GM12878 (cell line): ENCODE data around the gene KATNB1.

Source experiments
- CBFB ChIP-seq: IDR thresholded peaks from 2 replicates; pipeline ENCODE4 v1.6.1; 2016; ENCODE audit warnings: antibody characterized with exemption, low read depth
- EZH2 ChIP-seq: IDR thresholded peaks from 2 replicates; pipeline ENCODE4 v1.6.1; 2012; ENCODE audit warnings: low read depth, mild to moderate bottlenecking, control low read depth, inconsistent platforms, low read length, borderline replicate concordance; ENCODE audit not compliant: control insufficient read depth
- FOXM1 ChIP-seq: IDR thresholded peaks from 2 replicates; pipeline ENCODE4 v1.6.1; 2012; ENCODE audit warnings: low read depth, mild to moderate bottlenecking, inconsistent platforms, low read length, moderate library complexity
- MEF2A ChIP-seq: IDR thresholded peaks from 2 replicates; pipeline ENCODE4 v1.6.1; 2011; ENCODE audit warnings: low read depth, mild to moderate bottlenecking, low read length, moderate library complexity; ENCODE audit not compliant: insufficient read depth
- POLR2A ChIP-seq: IDR thresholded peaks from 2 replicates; pipeline ENCODE4 v1.6.1; 2011; ENCODE audit warnings: low read depth, mild to moderate bottlenecking, low read length
- SMC3 ChIP-seq: IDR thresholded peaks from 2 replicates; pipeline ENCODE4 v1.6.1; 2011; ENCODE audit warnings: low read length, improper control_type of control experiment, borderline replicate concordance
- ZNF274 ChIP-seq: IDR thresholded peaks from one replicate; pipeline ENCODE4 v1.8.0; 2011; ENCODE audit not compliant: insufficient read length, insufficient read depth
- TF ChIP-seq, protein P1 (sequence below), 3 experiments: IDR thresholded peaks in 2 of 3; conservative IDR thresholded peaks in 1 of 3; 2 replicates each; pipeline ENCODE4 v1.5.1; 2011; ENCODE audit warnings: low read depth in 3 of 3, low read length in 3 of 3, mild to moderate bottlenecking in 3 of 3, control low read depth in 2 of 3, moderate library complexity in 2 of 3, inconsistent platforms in 1 of 3, mixed read lengths in 1 of 3; ENCODE audit not compliant: control insufficient read depth in 2 of 3, insufficient read depth in 1 of 3; ENCODE audit errors: extremely low read depth in 1 of 3
- TF ChIP-seq, protein P2 (sequence below): IDR thresholded peaks from 2 replicates; pipeline ENCODE4 v1.6.1; 2012; ENCODE audit warnings: low read depth, low read length, improper control_type of control experiment
- TF ChIP-seq, protein P3 (sequence below): IDR thresholded peaks from 2 replicates; pipeline ENCODE4 v1.6.1; 2011; ENCODE audit warnings: borderline replicate concordance, low read depth, mild to moderate bottlenecking, moderate library complexity, mixed read lengths, low read length; ENCODE audit not compliant: insufficient read depth; ENCODE audit errors: extremely low read length
- TF ChIP-seq, protein P4 (sequence below): IDR thresholded peaks from 2 replicates; pipeline ENCODE4 v1.6.1; 2012; ENCODE audit warnings: mild to moderate bottlenecking, low read depth, low read length
- TF ChIP-seq, protein P5 (sequence below): IDR thresholded peaks from 2 replicates; pipeline ENCODE4 v1.6.1; 2012; ENCODE audit warnings: low read depth, low read length, improper control_type of control experiment

DNA sequence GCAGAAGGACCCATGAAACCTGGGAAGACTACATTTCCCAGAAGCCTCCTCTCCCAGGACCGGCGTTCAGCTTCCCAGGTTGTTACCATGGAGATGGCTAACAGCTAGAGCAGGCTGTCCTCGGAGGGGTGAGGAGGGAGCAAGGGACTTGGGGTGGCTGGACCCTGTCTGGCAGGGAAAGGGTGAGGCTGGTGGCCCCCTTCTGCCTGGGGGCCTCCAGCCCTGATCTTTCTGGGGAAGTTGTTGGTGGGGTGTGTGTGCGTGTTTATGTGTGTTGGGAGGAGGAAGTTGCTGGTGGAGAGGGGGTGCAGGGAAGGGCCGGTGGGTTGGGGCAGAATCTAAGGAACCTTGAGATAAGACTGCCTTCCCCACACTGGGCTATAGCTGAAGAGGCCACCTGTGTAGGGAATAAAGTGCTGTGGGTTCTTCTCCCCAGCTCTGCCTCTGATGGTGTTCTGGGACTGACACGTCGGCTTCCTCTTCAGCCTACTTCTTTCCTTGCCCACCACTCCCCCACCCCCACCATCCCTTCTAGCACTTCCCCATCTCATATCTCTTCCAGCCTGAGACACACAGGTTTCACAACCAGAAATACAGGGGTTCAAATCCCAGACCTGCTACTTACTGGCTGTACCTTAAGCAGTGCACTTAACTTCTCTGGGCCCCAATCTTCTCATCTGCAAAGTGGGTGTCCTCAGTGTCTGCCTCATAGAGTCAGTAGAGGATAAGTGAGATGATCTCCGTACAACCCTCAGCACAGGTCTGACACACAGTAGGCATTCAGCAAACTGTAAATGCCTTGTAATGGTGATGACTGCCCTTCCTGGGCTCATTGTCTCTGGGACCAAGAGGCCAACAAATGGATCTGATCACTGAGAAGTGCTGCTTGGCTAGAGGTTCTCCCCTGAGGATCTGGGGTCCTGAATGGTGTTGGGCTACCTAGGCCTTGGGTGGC lies 40.6 kb upstream of the KATNB1 start, which contains the start of gene DRC7:
- TF ChIP-seq, protein P1, sequence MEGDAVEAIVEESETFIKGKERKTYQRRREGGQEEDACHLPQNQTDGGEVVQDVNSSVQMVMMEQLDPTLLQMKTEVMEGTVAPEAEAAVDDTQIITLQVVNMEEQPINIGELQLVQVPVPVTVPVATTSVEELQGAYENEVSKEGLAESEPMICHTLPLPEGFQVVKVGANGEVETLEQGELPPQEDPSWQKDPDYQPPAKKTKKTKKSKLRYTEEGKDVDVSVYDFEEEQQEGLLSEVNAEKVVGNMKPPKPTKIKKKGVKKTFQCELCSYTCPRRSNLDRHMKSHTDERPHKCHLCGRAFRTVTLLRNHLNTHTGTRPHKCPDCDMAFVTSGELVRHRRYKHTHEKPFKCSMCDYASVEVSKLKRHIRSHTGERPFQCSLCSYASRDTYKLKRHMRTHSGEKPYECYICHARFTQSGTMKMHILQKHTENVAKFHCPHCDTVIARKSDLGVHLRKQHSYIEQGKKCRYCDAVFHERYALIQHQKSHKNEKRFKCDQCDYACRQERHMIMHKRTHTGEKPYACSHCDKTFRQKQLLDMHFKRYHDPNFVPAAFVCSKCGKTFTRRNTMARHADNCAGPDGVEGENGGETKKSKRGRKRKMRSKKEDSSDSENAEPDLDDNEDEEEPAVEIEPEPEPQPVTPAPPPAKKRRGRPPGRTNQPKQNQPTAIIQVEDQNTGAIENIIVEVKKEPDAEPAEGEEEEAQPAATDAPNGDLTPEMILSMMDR (IDR thresholded peaks at IDR 0.05 in 2 of 3, conservative IDR thresholded peaks at IDR 0.05 in 1 of 3; ENCODE audit: control insufficient read depth in 2 of 3, extremely low read depth in 1 of 3, insufficient read depth in 1 of 3, low read depth in 3 of 3, low read length in 3 of 3), result no peak
- TF ChIP-seq, protein P2, sequence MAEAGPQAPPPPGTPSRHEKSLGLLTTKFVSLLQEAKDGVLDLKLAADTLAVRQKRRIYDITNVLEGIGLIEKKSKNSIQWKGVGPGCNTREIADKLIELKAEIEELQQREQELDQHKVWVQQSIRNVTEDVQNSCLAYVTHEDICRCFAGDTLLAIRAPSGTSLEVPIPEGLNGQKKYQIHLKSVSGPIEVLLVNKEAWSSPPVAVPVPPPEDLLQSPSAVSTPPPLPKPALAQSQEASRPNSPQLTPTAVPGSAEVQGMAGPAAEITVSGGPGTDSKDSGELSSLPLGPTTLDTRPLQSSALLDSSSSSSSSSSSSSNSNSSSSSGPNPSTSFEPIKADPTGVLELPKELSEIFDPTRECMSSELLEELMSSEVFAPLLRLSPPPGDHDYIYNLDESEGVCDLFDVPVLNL, result no peak
- TF ChIP-seq SMC3 (no peak), POLR2A (no peak), FOXM1 (no peak), EZH2 (no peak), ZNF274 (no peak), CBFB (no peak), MEF2A (no peak)
- TF ChIP-seq, protein P3, sequence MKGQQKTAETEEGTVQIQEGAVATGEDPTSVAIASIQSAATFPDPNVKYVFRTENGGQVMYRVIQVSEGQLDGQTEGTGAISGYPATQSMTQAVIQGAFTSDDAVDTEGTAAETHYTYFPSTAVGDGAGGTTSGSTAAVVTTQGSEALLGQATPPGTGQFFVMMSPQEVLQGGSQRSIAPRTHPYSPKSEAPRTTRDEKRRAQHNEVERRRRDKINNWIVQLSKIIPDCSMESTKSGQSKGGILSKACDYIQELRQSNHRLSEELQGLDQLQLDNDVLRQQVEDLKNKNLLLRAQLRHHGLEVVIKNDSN, result no peak
- TF ChIP-seq, protein P4, sequence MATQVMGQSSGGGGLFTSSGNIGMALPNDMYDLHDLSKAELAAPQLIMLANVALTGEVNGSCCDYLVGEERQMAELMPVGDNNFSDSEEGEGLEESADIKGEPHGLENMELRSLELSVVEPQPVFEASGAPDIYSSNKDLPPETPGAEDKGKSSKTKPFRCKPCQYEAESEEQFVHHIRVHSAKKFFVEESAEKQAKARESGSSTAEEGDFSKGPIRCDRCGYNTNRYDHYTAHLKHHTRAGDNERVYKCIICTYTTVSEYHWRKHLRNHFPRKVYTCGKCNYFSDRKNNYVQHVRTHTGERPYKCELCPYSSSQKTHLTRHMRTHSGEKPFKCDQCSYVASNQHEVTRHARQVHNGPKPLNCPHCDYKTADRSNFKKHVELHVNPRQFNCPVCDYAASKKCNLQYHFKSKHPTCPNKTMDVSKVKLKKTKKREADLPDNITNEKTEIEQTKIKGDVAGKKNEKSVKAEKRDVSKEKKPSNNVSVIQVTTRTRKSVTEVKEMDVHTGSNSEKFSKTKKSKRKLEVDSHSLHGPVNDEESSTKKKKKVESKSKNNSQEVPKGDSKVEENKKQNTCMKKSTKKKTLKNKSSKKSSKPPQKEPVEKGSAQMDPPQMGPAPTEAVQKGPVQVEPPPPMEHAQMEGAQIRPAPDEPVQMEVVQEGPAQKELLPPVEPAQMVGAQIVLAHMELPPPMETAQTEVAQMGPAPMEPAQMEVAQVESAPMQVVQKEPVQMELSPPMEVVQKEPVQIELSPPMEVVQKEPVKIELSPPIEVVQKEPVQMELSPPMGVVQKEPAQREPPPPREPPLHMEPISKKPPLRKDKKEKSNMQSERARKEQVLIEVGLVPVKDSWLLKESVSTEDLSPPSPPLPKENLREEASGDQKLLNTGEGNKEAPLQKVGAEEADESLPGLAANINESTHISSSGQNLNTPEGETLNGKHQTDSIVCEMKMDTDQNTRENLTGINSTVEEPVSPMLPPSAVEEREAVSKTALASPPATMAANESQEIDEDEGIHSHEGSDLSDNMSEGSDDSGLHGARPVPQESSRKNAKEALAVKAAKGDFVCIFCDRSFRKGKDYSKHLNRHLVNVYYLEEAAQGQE, result no peak
- TF ChIP-seq, protein P5, sequence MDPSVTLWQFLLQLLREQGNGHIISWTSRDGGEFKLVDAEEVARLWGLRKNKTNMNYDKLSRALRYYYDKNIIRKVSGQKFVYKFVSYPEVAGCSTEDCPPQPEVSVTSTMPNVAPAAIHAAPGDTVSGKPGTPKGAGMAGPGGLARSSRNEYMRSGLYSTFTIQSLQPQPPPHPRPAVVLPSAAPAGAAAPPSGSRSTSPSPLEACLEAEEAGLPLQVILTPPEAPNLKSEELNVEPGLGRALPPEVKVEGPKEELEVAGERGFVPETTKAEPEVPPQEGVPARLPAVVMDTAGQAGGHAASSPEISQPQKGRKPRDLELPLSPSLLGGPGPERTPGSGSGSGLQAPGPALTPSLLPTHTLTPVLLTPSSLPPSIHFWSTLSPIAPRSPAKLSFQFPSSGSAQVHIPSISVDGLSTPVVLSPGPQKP, result no peak
